NCI-H510A treated with DMSO at 0.1 percent for 48 hours (cell line): ENCODE measurements around the gene RECQL5.
A peak's percentile ranks its signal among the peaks of the same experiment; 100 is the strongest.

Experiments
- DNase-seq: peaks from one replicate; lab custom pipeline; 2025; lab: John Stamatoyannopoulos, UW

RECQL5 gene

GRCh38 chr17:75688209-75688825, 21.4 kb upstream of the RECQL5 start:
- DNase-seq, result no peak

- no peak for DNase-seq
These were observed 18.5 kb upstream of the RECQL5 start for GRCh38 chr17:75685499-75685898.

GRCh38 chr17:75684924-75685323, 18.0 kb upstream of the RECQL5 start:
- DNase-seq, result no peak

GRCh38 chr17:75684249-75684648, 17.3 kb upstream of the RECQL5 start:
- no peak for DNase-seq

GRCh38 chr17:75683583-75683982, 16.6 kb upstream of the RECQL5 start:
- DNase-seq, result no peak

- DNase-seq, result no peak
These were observed 14.3 kb upstream of the RECQL5 start for GRCh38 chr17:75681289-75681688.

GRCh38 chr17:75680431-75680830, 13.5 kb upstream of the RECQL5 start:
- DNase-seq, result no peak

- no peak for DNase-seq
These were observed 12.8 kb upstream of the RECQL5 start for GRCh38 chr17:75679706-75680211.

GRCh38 chr17:75676461-75676860, 9.5 kb upstream of the RECQL5 start:
- DNase-seq, result no peak

GRCh38 chr17:75673487-75673886, 6.5 kb upstream of the RECQL5 start:
- DNase-seq, result no peak

- DNase-seq, result no peak
These were observed 5.1 kb upstream of the RECQL5 start for GRCh38 chr17:75672011-75672410.

GRCh38 chr17:75670868-75671267, 3.9 kb upstream of the RECQL5 start:
- DNase-seq, result no peak

GRCh38 chr17:75668489-75668888, 1.5 kb upstream of the RECQL5 start:
- DNase-seq, result no peak

- DNase-seq, result no peak
These were observed 871 bp upstream of the RECQL5 start for GRCh38 chr17:75667825-75668224.

GRCh38 chr17:75665981-75666380, 973 bp downstream of the RECQL5 start:
- DNase-seq, result no peak

GRCh38 chr17:75664099-75664549, 2.8 kb downstream of the RECQL5 start:
- DNase-seq, result no peak

GRCh38 chr17:75662511-75662910, 4.4 kb downstream of the RECQL5 start:
- no peak for DNase-seq

GRCh38 chr17:75661531-75661930, 5.4 kb downstream of the RECQL5 start:
- no peak for DNase-seq

- DNase-seq, result no peak
These were observed 8.7 kb downstream of the RECQL5 start for GRCh38 chr17:75658237-75658636.

GRCh38 chr17:75654176-75654575, 12.8 kb downstream of the RECQL5 start:
- no peak for DNase-seq

GRCh38 chr17:75652934-75653549, 13.9 kb downstream of the RECQL5 start:
- peak; percentile 5 for DNase-seq

- no peak for DNase-seq
These were observed 14.6 kb downstream of the RECQL5 start for GRCh38 chr17:75652341-75652740.

- no peak for DNase-seq
These were observed 16.1 kb downstream of the RECQL5 start for GRCh38 chr17:75650874-75651273.

- DNase-seq, result no peak
These were observed 17.3 kb downstream of the RECQL5 start for GRCh38 chr17:75649687-75650086.
